GM19397 (cell line): Measurements from ENCODE around the gene CNOT4.
"Not testable (repeated sequence)": the region's sequence is repeated elsewhere in the genome, so short reads cannot be mapped to it uniquely, and the experiment has no call there.

Experiments used
- ATAC-seq: cut with Tn5 transposase; IDR thresholded peaks from one replicate; pipeline ENCODE4 v1.9.1; 2021; ENCODE audit warnings: mild to moderate bottlenecking, moderate library complexity; ENCODE audit not compliant: unreplicated experiment

CNOT4 gene

GRCh38 chr7:135517060-135517459 is 7.2 kb upstream of the CNOT4 start:
- no peak for ATAC-seq

- ATAC-seq = no peak
Observed at GRCh38 chr7:135514856-135515255, 5.0 kb upstream of the CNOT4 start.

GRCh38 chr7:135512135-135512887 is 2.4 kb upstream of the CNOT4 start:
- ATAC-seq = no peak

GRCh38 chr7:135510592-135511183 is 786 bp upstream of the CNOT4 start:
- no peak for ATAC-seq

- no peak for ATAC-seq
Observed at GRCh38 chr7:135509589-135509838, 388 bp downstream of the CNOT4 start.

- peak; percentile 17 for ATAC-seq
Observed at GRCh38 chr7:135508883-135509588, 866 bp downstream of the CNOT4 start.

GRCh38 chr7:135501402-135501801 is 8.5 kb downstream of the CNOT4 start:
- ATAC-seq = no peak

GRCh38 chr7:135499818-135500217 is 10.1 kb downstream of the CNOT4 start:
- no peak for ATAC-seq

GRCh38 chr7:135497161-135497560 is 12.7 kb downstream of the CNOT4 start:
- not testable (repeated sequence) for ATAC-seq

- ATAC-seq = no peak
Observed at GRCh38 chr7:135493362-135493761, 16.5 kb downstream of the CNOT4 start.

- no peak for ATAC-seq
Observed at GRCh38 chr7:135492151-135492550, 17.8 kb downstream of the CNOT4 start.

- ATAC-seq = no peak
Observed at GRCh38 chr7:135490783-135491182, 19.1 kb downstream of the CNOT4 start.

GRCh38 chr7:135489791-135490190 is 20.1 kb downstream of the CNOT4 start:
- ATAC-seq = no peak

- ATAC-seq = no peak
Observed at GRCh38 chr7:135486261-135486920, 23.5 kb downstream of the CNOT4 start.

GRCh38 chr7:135481598-135481979 is 28.3 kb downstream of the CNOT4 start:
- ATAC-seq = no peak

GRCh38 chr7:135480966-135481597 is 28.8 kb downstream of the CNOT4 start:
- no peak for ATAC-seq

- no peak for ATAC-seq
Observed at GRCh38 chr7:135475521-135475920, 34.4 kb downstream of the CNOT4 start.

GRCh38 chr7:135469705-135470104 is 40.2 kb downstream of the CNOT4 start:
- not testable (repeated sequence) for ATAC-seq

GRCh38 chr7:135467207-135467711 is 42.6 kb downstream of the CNOT4 start:
- peak; percentile 45 for ATAC-seq

- ATAC-seq = no peak
Observed at GRCh38 chr7:135466442-135467206, 43.3 kb downstream of the CNOT4 start.
